GM12864 (cell line): ENCODE results near the gene RHBDF1.
"Not testable (repeated sequence)": the region's sequence is repeated elsewhere in the genome, so short reads cannot be mapped to it uniquely, and the experiment has no call there.

Experiments
- DNase-seq: peaks from one replicate; pipeline ENCODE4 v3.0.0-alpha.2; 2011; ENCODE audit warnings: low read depth
- H3K4me3 ChIP-seq: 2 replicates; pipeline ENCODE4 v1.5.1; 2011; ENCODE audit warnings: mild to moderate bottlenecking, low read depth, low read length, control low read depth
- TF ChIP-seq, protein P1 (sequence below): IDR thresholded peaks from 2 replicates; pipeline ENCODE4 v1.5.1; 2011; ENCODE audit warnings: low read depth, mild to moderate bottlenecking, moderate library complexity, low read length, control low read depth, inconsistent platforms; ENCODE audit errors: missing control alignments

Gene RHBDF1

DNA sequence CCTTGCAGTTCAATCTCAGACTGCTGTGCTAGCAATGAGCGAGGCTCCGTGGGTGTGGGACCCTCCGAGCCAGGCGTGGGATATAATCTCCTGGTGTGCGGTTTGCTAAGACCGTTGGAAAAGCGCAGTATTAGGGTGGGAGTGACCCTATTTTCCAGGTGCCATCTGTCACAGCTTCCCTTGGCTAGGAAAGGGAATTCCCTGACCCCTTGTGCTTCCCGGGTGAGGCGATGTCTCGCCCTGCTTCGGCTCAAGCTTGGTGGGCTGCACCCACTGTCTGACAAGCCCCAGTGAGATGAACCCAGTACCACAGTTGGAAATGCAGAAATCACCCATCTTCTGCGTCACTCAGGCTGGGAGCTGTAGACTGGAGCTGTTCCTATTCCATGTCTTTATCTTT, 51.5 kb downstream of the RHBDF1 start:
- DNase-seq, H3K4me3 ChIP-seq: not testable (repeated sequence)

DNA sequence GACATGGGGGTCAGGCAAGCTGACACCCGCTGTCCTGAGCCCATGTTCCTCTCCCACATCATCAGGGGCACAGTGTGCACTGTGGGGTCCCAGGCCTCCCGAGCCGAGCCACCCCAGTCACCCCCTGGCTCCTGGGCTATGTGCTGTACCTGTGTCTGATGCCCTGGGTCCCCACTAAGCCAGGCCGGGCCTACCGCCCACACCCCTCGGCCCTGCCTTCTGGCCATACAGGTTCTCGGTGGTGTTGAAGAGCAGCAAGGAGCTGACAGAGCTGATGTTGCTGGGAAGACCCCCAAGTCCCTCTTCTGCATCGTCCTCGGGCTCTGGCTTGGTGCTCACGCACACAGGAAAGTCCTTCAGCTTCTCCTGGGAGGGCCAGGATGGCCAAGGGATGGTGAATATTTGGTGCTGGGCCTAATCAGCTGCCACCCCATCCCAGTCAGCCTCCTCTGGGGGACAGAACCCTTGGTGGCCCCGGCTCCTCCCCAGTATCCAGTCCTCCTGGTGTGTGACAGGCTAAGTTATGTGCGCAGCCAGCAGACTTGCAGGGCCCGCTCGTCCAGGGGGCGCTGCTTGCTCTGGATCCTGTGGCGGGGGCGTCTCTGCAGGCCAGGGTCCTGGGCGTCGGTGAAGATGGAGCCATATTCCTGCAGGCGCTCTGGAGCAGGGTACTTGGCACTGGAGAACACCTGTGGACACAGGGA, 55.2 kb downstream of the RHBDF1 start:
- H3K4me3 ChIP-seq, DNase-seq: not testable (repeated sequence)

DNA sequence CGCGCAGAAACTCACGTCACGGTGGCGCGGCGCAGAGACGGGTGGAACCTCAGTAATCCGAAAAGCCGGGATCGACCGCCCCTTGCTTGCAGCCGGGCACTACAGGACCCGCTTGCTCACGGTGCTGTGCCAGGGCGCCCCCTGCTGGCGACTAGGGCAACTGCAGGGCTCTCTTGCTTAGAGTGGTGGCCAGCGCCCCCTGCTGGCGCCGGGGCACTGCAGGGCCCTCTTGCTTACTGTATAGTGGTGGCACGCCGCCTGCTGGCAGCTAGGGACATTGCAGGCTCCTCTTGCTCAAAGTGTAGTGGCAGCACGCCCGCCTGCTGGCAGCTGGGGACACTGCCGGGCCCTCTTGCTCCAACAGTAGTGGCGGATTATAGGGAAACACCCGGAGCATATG, 61.7 kb downstream of the RHBDF1 start:
- not testable (repeated sequence) for DNase-seq, H3K4me3 ChIP-seq
- TF ChIP-seq, protein P1, sequence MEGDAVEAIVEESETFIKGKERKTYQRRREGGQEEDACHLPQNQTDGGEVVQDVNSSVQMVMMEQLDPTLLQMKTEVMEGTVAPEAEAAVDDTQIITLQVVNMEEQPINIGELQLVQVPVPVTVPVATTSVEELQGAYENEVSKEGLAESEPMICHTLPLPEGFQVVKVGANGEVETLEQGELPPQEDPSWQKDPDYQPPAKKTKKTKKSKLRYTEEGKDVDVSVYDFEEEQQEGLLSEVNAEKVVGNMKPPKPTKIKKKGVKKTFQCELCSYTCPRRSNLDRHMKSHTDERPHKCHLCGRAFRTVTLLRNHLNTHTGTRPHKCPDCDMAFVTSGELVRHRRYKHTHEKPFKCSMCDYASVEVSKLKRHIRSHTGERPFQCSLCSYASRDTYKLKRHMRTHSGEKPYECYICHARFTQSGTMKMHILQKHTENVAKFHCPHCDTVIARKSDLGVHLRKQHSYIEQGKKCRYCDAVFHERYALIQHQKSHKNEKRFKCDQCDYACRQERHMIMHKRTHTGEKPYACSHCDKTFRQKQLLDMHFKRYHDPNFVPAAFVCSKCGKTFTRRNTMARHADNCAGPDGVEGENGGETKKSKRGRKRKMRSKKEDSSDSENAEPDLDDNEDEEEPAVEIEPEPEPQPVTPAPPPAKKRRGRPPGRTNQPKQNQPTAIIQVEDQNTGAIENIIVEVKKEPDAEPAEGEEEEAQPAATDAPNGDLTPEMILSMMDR, result peak; percentile 55

DNA sequence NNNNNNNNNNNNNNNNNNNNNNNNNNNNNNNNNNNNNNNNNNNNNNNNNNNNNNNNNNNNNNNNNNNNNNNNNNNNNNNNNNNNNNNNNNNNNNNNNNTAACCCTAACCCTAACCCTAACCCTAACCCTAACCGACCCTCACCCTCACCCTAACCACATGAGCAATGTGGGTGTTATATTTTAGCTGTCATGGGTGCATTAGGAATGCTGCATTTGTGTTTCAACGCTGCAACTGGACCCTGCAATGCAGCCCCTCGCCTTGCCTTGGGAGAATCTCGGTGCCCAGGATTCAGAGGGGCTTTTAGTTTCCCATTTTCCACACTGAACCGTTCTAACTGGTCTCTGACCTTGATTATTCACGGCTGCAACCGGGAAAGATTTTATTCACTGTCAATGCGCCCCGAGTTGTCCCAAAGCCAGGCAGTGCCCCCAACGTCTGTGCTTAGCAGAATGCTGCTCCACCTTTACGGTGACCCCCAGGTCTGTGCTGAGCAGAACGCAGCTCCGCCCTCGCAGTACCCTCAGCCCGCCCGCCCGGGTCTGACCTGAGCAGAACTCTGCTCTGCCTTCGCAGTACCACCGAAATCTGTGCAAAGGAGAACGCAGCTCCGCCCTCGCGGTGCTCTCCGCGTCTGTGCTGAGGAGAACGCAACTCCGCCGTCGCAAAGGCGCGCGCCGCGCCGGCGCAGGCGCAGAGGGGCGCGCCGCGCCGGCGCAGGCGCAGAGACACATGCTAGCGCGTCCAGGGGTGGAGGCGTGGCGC, 62.3 kb downstream of the RHBDF1 start:
- TF ChIP-seq, protein P1, result no peak
- DNase-seq, result no peak
- no peak overlapping the region for H3K4me3 ChIP-seq
